ENCODE measurements around the gene PLPPR1.

Gene PLPPR1

DNA sequence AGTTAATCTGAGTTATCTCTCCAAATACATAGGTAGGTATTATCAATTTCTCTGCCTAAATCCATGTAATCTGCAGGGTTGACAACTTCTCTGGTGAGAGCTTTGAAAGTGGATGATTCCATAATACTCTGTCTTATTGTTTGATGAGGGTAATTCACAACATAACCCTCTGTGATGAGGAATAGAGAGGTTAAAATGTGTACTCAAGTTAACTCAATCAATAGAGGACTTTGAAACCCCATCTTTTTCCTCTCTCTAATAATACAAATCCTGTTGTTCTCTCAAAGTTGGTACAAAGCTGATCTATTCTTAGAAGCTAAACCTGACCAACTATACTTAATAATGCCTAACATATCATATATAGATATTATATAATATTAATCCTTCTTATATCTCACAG is 100.1 kb downstream of the PLPPR1 start:
- no peak for DNase-seq

DNA sequence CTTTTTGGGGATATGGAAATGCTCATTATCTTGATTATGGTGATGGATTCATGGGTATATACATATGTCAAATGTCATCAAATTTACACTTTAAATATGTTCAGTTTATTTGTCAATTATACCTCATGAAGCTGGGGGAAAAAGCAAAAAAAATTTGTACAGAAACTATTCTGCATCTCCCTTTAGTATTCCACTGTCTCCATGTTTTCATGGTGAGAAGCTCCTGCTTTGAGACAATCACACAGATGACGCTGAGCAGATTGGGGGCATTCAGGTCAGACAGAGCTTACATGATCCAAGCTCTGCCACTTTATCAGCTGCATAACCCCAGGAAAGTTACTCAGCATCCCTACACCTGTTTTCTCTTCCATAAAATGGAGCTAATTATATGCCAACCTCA is 101.5 kb downstream of the PLPPR1 start:
- no peak for DNase-seq

DNA sequence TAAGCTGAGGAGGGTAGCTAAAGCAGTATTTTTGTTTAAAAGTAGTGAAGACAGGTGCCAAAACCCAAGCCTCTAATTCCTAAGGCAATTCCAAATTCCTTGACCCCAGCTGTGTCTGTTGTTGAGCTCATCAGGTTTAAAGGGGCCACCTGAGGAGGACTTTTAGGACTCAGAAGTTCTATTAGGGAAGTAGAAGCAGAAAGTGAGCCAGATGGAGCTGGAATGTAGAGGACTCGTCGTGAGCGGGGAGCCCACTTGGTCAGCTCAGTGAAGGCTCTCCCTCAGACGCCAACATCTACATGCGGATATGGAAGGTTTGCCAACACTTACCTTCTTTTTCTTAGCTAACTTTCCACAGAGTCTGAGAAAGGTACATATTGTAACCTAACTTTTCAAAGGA is 102.8 kb downstream of the PLPPR1 start:
- DNase-seq: no peak

DNA sequence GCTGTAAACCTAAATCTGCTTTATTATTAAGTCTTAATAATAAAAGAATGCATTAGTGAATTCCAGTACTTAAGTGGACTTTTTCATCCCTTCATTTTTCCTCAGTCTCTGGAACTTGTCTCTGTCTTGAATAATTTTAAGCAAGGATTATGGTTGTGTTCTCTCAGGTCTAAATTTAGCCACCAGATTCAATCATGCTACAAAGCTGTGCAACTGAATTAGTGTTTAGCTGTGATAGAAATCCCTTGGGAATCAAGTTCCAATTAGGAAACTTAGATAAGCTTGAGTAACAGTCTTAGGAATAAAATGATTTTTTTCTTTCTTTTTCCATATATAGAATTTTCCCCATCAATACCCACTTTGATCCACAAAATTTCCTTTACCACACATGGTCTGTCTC is 104.3 kb downstream of the PLPPR1 start:
- DNase-seq: no peak

DNA sequence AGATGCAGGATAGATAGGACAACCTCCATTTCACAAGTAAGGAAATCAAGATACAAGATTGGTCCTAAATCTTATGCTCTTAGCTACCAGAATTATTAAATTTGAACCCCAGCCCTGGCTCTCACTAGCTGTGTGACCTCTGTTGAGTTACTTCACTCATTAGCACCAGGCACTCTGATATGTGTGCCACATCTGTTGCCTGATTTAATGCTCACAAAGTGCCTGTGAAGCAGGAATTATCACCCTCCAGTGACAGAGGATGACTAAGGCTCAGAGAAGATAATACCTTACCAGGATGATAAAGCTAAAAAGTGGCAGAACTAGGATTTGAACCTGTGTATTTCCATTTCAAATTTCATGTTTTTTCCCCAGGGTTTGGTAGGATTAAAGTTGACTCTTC is 110.0 kb downstream of the PLPPR1 start:
- DNase-seq: no peak

DNA sequence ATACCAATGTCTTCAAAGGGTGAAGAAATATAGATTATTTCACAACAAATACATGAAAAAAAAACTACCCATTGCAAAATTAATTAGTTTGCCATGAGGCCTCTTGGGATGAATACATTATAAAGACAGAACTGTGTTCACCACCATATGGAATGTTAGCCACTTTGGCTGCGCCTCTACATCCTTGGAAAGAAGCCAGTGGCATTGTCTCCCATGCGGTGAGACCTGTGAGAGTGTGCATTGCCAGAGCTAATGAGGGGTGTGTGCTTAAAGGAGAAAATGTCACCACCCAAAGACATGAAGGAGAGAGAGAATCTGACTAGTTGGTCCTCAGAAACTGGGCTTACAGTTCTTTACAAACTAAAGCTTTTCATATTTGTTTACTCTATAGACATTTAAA is 110.6 kb downstream of the PLPPR1 start:
- DNase-seq: no peak

DNA sequence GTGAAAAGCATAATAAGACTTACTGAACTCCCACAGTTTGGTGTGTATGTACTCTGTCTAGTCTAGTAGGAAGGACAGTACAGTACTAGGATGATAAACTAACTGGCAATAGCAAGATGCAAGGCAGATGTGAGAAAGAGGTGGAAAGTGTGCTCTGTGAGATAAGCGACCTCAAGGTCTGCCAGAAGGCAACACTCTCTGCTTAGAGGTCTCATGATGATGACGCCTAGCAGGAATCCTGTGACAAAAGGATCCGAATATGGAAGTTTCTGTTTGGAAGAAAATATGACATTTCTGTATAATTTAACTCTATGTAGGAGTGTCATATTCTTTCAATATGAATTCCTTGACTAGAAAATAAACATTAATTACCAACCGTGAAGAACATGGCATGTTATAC is 112.2 kb downstream of the PLPPR1 start:
- no peak for DNase-seq

- DNase-seq: no peak
These were observed 118.0 kb downstream of the PLPPR1 start for GRCh38 chr9:101146508-101146907.

DNA sequence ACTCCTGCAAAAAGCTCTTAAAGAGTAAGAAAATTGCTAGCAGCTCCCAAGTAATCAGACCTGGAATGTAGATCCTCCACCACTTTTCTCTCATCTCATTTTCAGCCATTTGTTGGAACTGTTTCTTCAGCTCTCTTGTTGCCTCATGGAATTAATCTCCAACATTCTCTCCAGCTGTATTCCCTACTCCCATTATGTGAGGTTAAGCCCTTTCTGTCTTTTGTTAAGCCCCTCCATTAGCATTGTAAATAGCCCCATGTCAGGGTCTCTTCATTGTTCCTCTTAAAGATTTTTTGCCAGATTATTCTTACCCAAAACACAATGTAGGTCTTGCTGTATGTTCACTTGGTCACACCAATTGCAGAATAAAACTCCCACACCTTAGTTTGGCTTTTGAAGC is 119.8 kb downstream of the PLPPR1 start:
- DNase-seq: no peak

- no peak for DNase-seq
These were observed 129.8 kb downstream of the PLPPR1 start for GRCh38 chr9:101158361-101158760.

DNA sequence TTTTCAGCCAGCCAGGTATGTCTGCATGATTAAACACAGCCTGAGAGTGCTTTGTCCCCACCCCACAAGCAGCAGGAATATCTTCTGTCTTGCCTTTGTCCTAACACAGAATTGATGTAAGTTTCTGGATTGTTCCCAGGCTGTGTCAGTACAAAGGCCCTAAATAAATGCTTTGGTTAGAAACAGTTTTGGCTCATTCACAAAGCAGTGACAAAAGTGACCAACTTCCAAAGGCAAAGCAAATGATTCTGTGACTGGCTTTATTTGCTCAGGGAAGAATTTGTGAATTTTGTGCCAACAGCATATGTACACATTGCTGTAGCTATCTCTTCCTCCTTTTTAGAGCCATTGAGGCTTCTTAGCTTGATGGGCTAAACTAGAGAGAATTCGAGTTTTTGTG is 133.7 kb downstream of the PLPPR1 start:
- DNase-seq: no peak

- no peak for DNase-seq
These were observed 136.6 kb downstream of the PLPPR1 start for GRCh38 chr9:101165131-101165530.

- no peak for DNase-seq
These were observed 139.1 kb downstream of the PLPPR1 start for GRCh38 chr9:101167490-101168134.

DNA sequence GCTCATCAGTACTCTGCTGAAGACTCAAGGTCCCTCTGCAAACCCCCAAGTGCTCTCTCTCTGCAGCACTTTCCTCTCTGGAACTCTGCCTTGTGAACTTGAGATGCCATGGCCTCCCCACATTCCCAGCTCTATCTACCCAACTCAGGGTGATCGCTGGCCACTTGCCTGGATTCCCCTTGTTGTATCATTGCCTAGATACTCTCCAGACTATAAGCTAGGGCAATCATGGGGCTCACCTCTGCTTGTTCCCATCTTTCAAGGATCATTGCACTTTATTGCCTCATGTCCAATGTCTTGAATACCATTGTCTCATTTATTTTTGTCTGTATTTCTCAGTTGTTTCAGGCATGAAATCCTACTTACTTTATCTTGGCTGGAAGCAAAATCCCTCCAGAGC is 144.1 kb downstream of the PLPPR1 start:
- DNase-seq: no peak

DNA sequence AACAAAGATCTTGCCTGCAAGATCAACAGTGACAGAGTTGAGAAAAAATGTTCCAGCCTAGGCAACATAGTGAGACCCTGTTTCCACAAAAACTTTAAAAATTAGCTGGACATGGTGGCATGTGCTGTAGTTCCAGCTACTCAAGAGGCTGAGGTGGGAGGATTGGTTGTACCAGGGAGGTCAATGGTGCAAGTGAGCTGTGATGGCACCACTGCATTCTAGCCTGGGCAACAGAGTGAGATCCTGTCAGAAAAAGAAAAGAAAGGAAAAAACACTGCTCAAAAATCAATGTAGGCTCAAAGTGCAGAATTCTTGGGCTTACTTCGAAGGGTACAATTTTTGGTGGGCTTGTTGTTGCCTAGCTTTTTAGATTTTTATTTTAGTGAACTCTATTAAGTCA is 145.4 kb downstream of the PLPPR1 start:
- DNase-seq: no peak

DNA sequence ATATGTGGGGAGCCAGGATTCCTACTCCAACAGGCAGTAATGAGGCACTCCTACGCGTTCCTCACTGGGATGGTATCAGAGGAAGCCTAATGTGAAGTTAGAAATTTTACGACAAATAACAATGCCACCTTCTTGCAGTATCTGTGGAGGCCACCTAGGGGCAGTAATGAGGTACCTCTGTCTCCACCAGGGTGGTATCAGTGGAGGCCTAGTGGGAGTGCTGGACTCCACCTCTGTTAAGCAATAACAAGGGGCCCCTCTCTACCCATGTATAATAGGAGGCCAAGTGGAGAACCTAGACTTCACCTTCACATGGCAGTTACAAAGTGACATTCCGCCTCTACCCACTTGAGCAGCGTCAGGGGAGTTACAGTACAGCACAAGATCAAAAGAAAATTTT is 147.9 kb downstream of the PLPPR1 start:
- no peak for DNase-seq

DNA sequence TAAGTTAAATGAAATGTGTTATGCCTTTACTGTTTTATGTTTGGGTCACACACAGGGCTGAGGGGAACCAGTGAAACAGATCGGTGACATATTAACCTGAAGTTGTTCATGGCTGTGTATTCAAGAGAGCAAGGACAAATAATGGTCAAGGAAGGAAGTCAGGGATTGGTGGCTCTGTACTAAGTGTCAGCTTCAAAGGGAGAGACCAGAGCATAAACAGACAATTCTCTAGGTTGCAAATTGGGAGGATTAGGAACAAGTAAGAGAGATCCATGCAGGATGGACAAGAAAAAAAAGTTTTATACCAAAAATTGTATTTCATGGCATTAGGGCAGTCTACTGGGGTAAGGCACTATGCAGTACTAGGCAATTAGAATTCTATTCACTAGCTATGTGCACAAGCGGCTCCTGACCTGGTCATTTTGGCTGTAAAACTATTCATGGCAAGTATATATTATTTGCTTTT is 156.3 kb downstream of the PLPPR1 start:
- no peak for DNase-seq

DNA sequence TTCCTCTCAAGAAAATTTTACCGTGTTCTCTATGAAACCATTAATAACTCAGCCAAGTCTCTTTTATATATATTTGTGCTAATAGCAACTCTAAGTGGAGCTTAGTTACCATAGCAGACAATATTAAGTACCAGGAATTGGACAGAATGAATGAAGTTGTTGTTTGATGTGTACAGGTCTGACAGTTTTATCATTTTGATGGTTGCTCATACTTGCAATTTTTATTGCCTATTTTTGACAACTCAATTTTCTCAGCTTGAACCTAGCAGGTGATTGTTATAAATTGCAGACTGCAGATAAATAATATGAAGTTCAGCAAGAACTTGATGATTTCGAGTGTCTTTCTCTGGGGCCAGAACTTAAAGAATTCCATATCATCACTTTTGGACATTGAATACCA is 163.2 kb downstream of the PLPPR1 start:
- no peak for DNase-seq

GRCh38 chr9:101197026-101197425 is 168.5 kb downstream of the PLPPR1 start:
- DNase-seq: no peak

DNA sequence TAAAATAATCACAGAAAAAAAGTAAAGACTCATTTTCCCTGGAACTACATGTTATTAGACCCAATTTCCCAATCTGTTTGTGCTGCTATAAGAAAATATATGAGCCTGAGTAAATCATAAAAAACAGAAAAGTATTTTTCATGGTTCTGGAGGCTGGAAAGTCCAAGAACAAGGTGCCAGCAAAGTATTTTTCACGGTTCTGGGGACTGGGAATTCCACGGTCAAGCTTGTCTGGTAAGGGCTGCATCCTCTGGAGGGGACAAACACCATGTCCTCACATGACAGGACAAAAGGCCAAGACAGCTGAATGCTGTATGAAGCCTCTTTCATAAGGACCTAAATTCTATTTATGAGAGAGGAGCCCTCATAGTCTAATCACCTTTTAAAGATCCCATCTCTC is 172.3 kb downstream of the PLPPR1 start:
- no peak for DNase-seq

GRCh38 chr9:101201630-101202029 is 173.1 kb downstream of the PLPPR1 start:
- no peak for DNase-seq

- DNase-seq: no peak
These were observed 181.1 kb downstream of the PLPPR1 start for GRCh38 chr9:101209670-101210069.

DNA sequence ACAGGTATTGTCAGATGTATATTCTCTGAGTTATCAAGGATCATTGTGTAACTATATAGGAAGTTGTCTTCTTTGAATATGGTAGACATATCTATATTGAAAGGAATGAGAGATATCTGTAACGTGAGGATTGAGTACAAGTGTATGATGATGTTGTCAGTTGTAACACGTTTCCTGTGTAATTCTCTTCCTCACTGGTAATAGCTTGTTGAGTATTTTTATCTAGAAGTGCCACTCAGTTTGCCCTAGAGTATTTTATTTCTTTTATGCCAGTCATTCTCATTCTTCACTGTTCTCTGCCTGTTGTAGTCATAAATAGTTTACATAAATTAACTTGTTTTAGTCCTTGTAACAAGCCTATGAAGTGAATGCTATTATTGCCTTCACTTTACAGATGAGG is 184.1 kb downstream of the PLPPR1 start:
- DNase-seq: no peak

DNA sequence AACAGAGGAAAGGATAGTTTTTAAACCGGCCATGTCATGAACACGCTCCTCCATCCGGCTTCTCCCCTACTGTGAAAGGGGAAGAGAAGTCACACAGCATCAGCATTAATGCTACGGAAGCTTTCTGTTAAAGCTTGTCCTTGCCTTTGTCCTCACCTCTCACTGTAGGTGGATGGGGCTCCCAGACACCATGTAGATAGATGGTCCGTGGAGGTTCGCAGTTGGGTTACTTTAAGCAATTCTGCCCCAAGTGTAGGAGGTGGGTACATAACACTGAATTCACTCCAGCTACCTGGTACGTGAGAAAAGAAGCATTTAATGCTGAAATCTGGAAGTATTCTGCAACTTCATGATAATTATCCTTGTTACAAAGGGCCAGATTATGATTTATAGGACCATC is 190.5 kb downstream of the PLPPR1 start:
- DNase-seq: no peak

GRCh38 chr9:101220341-101220740 is 191.8 kb downstream of the PLPPR1 start:
- no peak for DNase-seq

DNA sequence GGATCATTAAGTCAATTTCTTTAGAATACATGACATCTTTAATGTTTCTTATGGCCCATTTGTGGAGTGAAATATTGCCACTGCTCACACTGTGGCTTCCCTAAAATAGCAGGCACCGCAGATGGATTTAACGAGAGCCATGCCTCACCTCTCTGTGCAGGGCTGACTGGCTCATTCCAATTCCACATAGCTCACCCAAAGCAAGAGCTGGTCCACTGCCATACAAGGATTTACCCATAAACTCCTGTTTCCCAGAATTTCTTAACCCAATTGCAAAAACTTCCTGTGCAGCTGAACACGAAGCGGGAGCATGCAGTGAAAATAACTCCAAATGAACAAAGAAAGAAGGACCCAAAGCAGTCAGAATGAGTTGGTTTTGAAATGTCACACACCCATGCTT is 196.7 kb downstream of the PLPPR1 start:
- no peak for DNase-seq

All from inflammatory macrophage treated with lipopolysaccharide for 4 hours (primary cell).